ENCODE results near the gene SLC22A17.

The SLC22A17 gene

DNA sequence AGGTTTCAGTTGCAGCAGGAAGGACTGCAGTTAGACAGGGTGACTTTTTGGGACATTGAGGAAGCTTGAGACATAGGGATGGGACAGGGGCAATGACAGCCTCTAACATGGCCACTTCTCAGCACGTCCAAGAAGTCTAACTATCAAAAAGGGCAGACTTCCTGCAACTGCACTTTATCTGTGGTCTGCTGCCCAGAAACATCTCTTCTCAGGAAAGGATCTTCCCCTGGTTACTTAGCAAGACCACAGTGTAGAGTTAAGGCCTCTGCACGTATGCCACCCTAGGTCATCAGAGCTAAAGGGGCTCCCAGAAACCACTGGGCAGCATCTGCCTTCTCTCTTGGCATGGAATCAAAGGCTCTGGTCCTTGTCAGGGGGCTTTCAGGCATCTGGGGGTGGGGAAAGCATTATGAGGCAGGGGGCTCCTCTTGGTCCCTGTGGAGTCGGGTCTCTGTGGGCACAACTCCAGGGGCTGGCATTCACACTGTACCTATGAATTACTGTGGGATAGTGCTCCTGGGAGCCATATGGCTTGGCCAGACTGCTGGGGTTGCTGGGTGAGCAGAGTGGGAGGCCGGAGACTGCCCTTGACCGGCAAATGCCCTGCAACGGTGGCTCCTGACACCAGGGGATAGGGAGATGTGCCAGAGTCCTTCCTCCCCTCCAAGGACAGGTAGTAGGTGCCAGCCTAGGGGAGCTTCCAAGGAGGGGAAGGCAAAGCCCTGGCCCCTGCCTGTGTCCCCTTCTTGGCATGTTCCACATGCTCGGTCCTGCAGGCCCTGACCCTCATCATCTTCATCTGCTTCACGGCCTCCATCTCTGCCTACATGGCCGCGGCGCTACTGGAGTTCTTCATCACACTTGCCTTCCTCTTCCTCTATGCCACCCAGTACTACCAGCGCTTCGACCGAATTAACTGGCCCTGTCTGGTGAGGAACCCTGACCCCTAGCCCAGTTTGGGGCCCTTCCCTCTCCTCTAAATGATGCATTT lies 25.2 kb upstream of the SLC22A17 start:
- TF ChIP-seq, protein P1, sequence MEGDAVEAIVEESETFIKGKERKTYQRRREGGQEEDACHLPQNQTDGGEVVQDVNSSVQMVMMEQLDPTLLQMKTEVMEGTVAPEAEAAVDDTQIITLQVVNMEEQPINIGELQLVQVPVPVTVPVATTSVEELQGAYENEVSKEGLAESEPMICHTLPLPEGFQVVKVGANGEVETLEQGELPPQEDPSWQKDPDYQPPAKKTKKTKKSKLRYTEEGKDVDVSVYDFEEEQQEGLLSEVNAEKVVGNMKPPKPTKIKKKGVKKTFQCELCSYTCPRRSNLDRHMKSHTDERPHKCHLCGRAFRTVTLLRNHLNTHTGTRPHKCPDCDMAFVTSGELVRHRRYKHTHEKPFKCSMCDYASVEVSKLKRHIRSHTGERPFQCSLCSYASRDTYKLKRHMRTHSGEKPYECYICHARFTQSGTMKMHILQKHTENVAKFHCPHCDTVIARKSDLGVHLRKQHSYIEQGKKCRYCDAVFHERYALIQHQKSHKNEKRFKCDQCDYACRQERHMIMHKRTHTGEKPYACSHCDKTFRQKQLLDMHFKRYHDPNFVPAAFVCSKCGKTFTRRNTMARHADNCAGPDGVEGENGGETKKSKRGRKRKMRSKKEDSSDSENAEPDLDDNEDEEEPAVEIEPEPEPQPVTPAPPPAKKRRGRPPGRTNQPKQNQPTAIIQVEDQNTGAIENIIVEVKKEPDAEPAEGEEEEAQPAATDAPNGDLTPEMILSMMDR (IDR thresholded peaks at IDR 0.05; ENCODE audit: low read depth, low read length): no peak
- DNase-seq (ENCODE audit: low read depth, low spot score): no peak
- in situ Hi-C loops (cut with HindIII; ENCODE audit: low sequenced_read_pairs): no loop called here
- H3K4me3 ChIP-seq (ENCODE audit: low read depth, low read length): no peak overlapping the region

DNA sequence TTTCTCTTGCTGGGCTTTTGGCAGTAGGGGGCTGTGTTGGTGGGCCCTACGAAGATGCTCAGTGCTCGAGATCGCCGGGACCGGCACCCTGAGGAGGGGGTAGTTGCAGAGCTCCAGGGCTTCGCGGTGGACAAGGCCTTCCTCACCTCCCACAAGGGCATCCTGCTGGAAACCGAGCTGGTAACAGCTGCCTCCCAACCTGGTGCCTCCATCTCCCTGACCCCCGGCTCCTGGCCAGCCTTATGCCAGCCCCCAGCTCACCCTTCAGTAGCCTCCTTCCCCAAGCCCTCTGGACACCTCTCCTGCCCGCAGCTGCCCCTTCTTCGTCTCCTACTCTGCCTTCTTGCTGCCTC lies 24.5 kb upstream of the SLC22A17 start:
- TF ChIP-seq, protein P1 (IDR thresholded peaks at IDR 0.05; ENCODE audit: low read depth, low read length): no peak
- DNase-seq (ENCODE audit: low read depth, low spot score): no peak
- no peak overlapping the region for H3K4me3 ChIP-seq (ENCODE audit: low read depth, low read length)
- in situ Hi-C loops (cut with HindIII; ENCODE audit: low sequenced_read_pairs): no loop called here

DNA sequence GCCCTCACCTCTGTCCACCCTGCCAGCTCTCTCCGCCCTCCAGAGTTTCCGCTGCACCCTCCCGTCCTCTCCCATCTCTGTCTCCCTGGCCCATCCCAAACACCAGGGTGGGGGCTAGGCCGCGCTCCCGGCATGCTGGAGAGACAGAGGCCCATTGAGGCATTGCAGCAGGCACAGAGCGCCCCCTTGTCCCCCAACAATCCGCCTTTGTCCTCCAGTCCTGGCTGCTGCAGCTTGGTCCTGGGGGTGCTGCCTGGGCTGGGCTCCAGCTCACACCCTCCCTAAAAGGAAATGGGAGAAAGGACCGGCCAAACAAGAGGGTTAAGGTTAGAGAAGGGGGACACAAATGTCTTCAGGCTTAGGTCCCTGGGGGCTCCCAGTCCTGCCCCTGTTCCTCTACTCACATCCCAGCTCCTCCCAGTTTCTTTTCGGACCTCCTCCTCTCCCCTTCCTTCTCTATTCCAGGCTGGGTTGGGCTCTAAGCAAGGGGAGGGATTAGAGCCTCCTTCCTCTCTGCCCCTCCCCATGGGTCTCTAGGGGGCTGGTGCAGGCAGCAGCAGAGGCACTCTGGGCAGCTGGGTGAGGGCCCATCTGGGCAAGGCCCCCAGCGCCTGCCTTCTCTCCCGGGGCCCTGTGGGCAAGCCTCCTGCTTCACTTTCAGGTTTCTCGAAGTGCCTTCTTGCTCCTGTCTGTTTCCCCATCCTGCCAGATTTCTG lies 24.0 kb upstream of the SLC22A17 start, which contains the start of gene CMTM5:
Gene CMTM5 (plus strand): TSS at position 565 of the 716 bp plus-strand sequence. CDS start 206 bp downstream, outside the sequence.
- DNase-seq (ENCODE audit: low read depth, low spot score): no peak
- H3K4me3 ChIP-seq (ENCODE audit: low read depth, low read length): no peak within 1 kb of the TSS
- in situ Hi-C loops (cut with HindIII; ENCODE audit: low sequenced_read_pairs): no loop called here
- TF ChIP-seq, protein P1 (IDR thresholded peaks at IDR 0.05; ENCODE audit: low read depth, low read length): no peak

DNA sequence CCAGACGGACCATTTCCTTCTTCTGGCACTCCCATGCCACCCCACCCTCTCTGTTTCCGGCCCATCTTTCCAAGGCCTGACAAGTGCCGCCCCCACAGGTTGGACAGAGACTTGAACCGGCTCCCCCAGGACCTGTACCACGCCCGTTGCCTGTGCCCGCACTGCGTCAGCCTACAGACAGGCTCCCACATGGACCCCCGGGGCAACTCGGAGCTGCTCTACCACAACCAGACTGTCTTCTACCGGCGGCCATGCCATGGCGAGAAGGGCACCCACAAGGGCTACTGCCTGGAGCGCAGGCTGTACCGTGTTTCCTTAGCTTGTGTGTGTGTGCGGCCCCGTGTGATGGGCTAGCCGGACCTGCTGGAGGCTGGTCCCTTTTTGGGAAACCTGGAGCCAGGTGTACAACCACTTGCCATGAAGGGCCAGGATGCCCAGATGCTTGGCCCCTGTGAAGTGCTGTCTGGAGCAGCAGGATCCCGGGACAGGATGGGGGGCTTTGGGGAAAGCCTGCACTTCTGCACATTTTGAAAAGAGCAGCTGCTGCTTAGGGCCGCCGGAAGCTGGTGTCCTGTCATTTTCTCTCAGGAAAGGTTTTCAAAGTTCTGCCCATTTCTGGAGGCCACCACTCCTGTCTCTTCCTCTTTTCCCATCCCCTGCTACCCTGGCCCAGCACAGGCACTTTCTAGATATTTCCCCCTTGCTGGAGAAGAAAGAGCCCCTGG lies 23.0 kb upstream of the SLC22A17 start:
- no peak overlapping the region for H3K4me3 ChIP-seq (ENCODE audit: low read depth, low read length)
- in situ Hi-C loops (cut with HindIII; ENCODE audit: low sequenced_read_pairs): no loop called here
- DNase-seq (ENCODE audit: low read depth, low spot score): no peak
- TF ChIP-seq, protein P1 (IDR thresholded peaks at IDR 0.05; ENCODE audit: low read depth, low read length): no peak

DNA sequence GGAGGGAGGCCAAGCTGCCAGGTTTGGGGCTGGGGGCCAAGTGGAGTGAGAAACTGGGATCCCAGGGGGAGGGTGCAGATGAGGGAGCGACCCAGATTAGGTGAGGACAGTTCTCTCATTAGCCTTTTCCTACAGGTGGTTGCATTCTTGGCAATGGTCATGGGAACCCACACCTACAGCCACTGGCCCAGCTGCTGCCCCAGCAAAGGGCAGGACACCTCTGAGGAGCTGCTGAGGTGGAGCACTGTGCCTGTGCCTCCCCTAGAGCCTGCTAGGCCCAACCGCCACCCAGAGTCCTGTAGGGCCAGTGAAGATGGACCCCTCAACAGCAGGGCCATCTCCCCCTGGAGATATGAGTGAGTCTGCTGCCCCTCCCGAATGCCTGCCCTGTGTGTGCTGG lies 20.4 kb upstream of the SLC22A17 start:
- TF ChIP-seq, protein P1 (IDR thresholded peaks at IDR 0.05; ENCODE audit: low read depth, low read length): no peak
- in situ Hi-C loops (cut with HindIII; ENCODE audit: low sequenced_read_pairs): no loop called here
- H3K4me3 ChIP-seq (ENCODE audit: low read depth, low read length): no peak overlapping the region
- DNase-seq (ENCODE audit: low read depth, low spot score): no peak

DNA sequence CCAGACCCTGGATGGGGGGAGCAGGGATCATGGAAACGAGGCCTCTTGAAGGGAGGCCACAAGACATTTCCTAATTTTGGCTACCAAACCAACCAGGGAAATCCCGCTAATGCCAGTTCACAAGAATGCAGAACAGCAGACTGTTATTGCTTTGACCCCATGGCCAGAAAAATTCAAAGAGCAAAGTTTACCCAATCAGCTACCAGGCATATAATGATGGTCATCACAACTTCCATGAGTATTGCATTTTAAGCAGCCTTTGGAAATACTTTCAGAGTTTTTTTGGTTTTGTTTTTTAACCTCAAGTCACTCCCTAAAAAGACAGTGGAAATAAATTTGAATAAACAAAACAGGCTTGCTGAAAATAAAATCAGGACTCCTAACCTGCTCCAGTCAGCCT lies 19.8 kb upstream of the SLC22A17 start, which contains the start of gene IL25:
Gene IL25 (plus strand): TSS at position 301 of the 400 bp plus-strand sequence.
- in situ Hi-C loops (cut with HindIII; ENCODE audit: low sequenced_read_pairs): no loop called here
- no peak for DNase-seq (ENCODE audit: low read depth, low spot score)
- no peak within 1 kb of the TSS for H3K4me3 ChIP-seq (ENCODE audit: low read depth, low read length)
- TF ChIP-seq, protein P1 (IDR thresholded peaks at IDR 0.05; ENCODE audit: low read depth, low read length): no peak
